ENCODE results near the gene GPX6. TPM values are rescaled to one million over a fixed set of nuclear protein-coding genes. Genes with fewer than 3 reads are reported as not detected.
"Not testable (repeated sequence)": the region's sequence is repeated elsewhere in the genome, so short reads cannot be mapped to it uniquely, and the experiment has no call there.

The GPX6 gene
- total and polyA plus RNA-seq, 5 donors: not detected

GRCh38 chr6:28478518-28478917 is 37.1 kb downstream of the GPX6 start:
- DNase-seq: no peak
- no peak overlapping the region for H3K27ac ChIP-seq (ENCODE audit: low read length)
- no peaks in the 10 kb centered on the region for H3K9me3 ChIP-seq (ENCODE audit: control insufficient read depth, low read length)
- WGBS: 53% methylated on average over 12 of the region's 12 CpGs
- peaks cover 6% of the 10 kb centered on the region for H3K27me3 ChIP-seq (ENCODE audit: control insufficient read depth, insufficient read depth)
- H3K4me3 ChIP-seq (ENCODE audit: low read length): no peak overlapping the region
- intact Hi-C loops (cut with DNase I): no loop called here
- no peaks in the 10 kb centered on the region for H3K4me1 ChIP-seq (ENCODE audit: control insufficient read depth, insufficient read depth, low read length)
- no peak for ATAC-seq

GRCh38 chr6:28474441-28475219 is 41.0 kb downstream of the GPX6 start:
- Histone ChIP-seq H3K9me3 (ENCODE audit: control insufficient read depth, low read length) (no peaks in the 10 kb centered on the region), H3K27me3 (ENCODE audit: control insufficient read depth, insufficient read depth) (peaks cover 6% of the 10 kb centered on the region), H3K4me1 (ENCODE audit: control insufficient read depth, insufficient read depth, low read length) (no peaks in the 10 kb centered on the region), H3K27ac (ENCODE audit: low read length) (no peak overlapping the region), H3K4me3 (ENCODE audit: low read length) (no peak overlapping the region)
- ATAC-seq: peak in 1 of 2 donors; percentile 44
- WGBS: 4% methylated on average over 18 of the region's 18 CpGs
- intact Hi-C loops (cut with DNase I): no loop called here
- DNase-seq: no peak

- H3K27ac ChIP-seq (ENCODE audit: low read length); ATAC-seq; H3K4me3 ChIP-seq (ENCODE audit: low read length); H3K4me1 ChIP-seq (ENCODE audit: control insufficient read depth, insufficient read depth, low read length); H3K27me3 ChIP-seq (ENCODE audit: control insufficient read depth, insufficient read depth); intact Hi-C loops (cut with DNase I); H3K9me3 ChIP-seq (ENCODE audit: control insufficient read depth, low read length): not testable (repeated sequence)
- 91% methylated on average over 45 of the region's 45 CpGs for WGBS
- peak in 1 of 3 donors; percentile 47 for DNase-seq
Observed at GRCh38 chr6:28469153-28469745, 46.3 kb downstream of the GPX6 start.

GRCh38 chr6:28468056-28468455 is 47.5 kb downstream of the GPX6 start:
- no peak overlapping the region for H3K4me3 ChIP-seq (ENCODE audit: low read length)
- WGBS: 84% methylated on average over 7 of the region's 7 CpGs
- DNase-seq: no peak
- ATAC-seq: no peak
- intact Hi-C loops (cut with DNase I): no loop called here
- no peaks in the 10 kb centered on the region for H3K9me3 ChIP-seq (ENCODE audit: control insufficient read depth, low read length)
- no peaks in the 10 kb centered on the region for H3K4me1 ChIP-seq (ENCODE audit: control insufficient read depth, insufficient read depth, low read length)
- H3K27ac ChIP-seq (ENCODE audit: low read length): no peak overlapping the region
- no peaks in the 10 kb centered on the region for H3K27me3 ChIP-seq (ENCODE audit: control insufficient read depth, insufficient read depth)

GRCh38 chr6:28462401-28462800 is 53.2 kb downstream of the GPX6 start:
- Histone ChIP-seq H3K4me3 (ENCODE audit: low read length) (no peak overlapping the region), H3K4me1 (ENCODE audit: control insufficient read depth, insufficient read depth, low read length) (no peaks in the 10 kb centered on the region), H3K27me3 (ENCODE audit: control insufficient read depth, insufficient read depth) (peaks cover 3% of the 10 kb centered on the region), H3K9me3 (ENCODE audit: control insufficient read depth, low read length) (no peaks in the 10 kb centered on the region), H3K27ac (ENCODE audit: low read length) (no peak overlapping the region)
- DNase-seq (no peak), ATAC-seq (no peak)
- intact Hi-C loops (cut with DNase I): no loop called here
- WGBS: 43% methylated on average over 2 of the region's 2 CpGs

GRCh38 chr6:28458568-28458967 is 57.0 kb downstream of the GPX6 start:
- H3K9me3 ChIP-seq (ENCODE audit: control insufficient read depth, low read length): no peaks in the 10 kb centered on the region
- intact Hi-C loops (cut with DNase I): no loop called here
- DNase-seq (no peak), ATAC-seq (no peak)
- 73% methylated on average over 1 of the region's 1 CpG for WGBS
- H3K4me1 ChIP-seq (ENCODE audit: control insufficient read depth, insufficient read depth, low read length): no peaks in the 10 kb centered on the region
- no peak overlapping the region for H3K4me3 ChIP-seq (ENCODE audit: low read length)
- H3K27ac ChIP-seq (ENCODE audit: low read length): no peak overlapping the region
- peaks cover 3% of the 10 kb centered on the region for H3K27me3 ChIP-seq (ENCODE audit: control insufficient read depth, insufficient read depth)

Other genes with a start within 250 kb of the GPX6 start
- gene ZSCAN26, start 248.7 kb downstream of the GPX6 start, total RNA-seq: 10 to 100 TPM; 12.0 to 20.2 (median 15.2) TPM
- gene ZSCAN26, start 248.7 kb downstream of the GPX6 start, polyA plus RNA-seq: 11.4 TPM
- gene PGBD1, start 234.2 kb downstream of the GPX6 start, total RNA-seq: 1 to 10 TPM; 3.0 to 3.6 (median 3.2) TPM
- 2.3 TPM for gene PGBD1, start 234.2 kb downstream of the GPX6 start, polyA plus RNA-seq
- gene ZSCAN31, start 179.6 kb downstream of the GPX6 start, total RNA-seq: 10 to 100 TPM in 2 of 4 donors, 1 to 10 TPM in 2; 8.3 to 18.4 (median 10.2) TPM
- gene ZSCAN31, start 179.6 kb downstream of the GPX6 start, polyA plus RNA-seq: 3.9 TPM
- 1 to 10 TPM; 4.1 to 7.2 (median 6.0) TPM for gene ZKSCAN3, start 165.8 kb downstream of the GPX6 start, total RNA-seq
- gene ZKSCAN3, start 165.8 kb downstream of the GPX6 start, polyA plus RNA-seq: 1.7 TPM
- gene ZSCAN12, start 116.0 kb downstream of the GPX6 start, total RNA-seq: 1 to 10 TPM; 3.6 to 4.2 (median 3.9) TPM
- 1.4 TPM for gene ZSCAN12, start 116.0 kb downstream of the GPX6 start, polyA plus RNA-seq
- gene ZSCAN23, start 72.3 kb downstream of the GPX6 start, total RNA-seq: 1 to 10 TPM; 1.8 to 2.9 (median 2.0) TPM
- gene ZSCAN23, start 72.3 kb downstream of the GPX6 start, polyA plus RNA-seq: 0.48 TPM
- gene GPX5, start 10.1 kb upstream of the GPX6 start, total RNA-seq: not detected
- not detected for gene GPX5, start 10.1 kb upstream of the GPX6 start, polyA plus RNA-seq

Measured in right cardiac atrium (tissue), 5 donors.